ENCODE results near the gene H1-8.

The H1-8 gene

GRCh38 chr3:129579991-129580390, 37.0 kb downstream of the H1-8 start:
- DNase-seq: no peak
- Mint-ChIP-seq H3K4me1 (peaks cover 5% of the 10 kb centered on the region), H3K27me3 (ENCODE audit: low read depth, poor library complexity) (peaks cover 11% of the 10 kb centered on the region), H3K36me3 (ENCODE audit: low read depth) (peaks cover 4% of the 10 kb centered on the region), H3K4me3 (no peak overlapping the region), H3K9me3 (no peaks in the 10 kb centered on the region), H3K27ac (no peak overlapping the region)
- TF ChIP-seq, protein P1, sequence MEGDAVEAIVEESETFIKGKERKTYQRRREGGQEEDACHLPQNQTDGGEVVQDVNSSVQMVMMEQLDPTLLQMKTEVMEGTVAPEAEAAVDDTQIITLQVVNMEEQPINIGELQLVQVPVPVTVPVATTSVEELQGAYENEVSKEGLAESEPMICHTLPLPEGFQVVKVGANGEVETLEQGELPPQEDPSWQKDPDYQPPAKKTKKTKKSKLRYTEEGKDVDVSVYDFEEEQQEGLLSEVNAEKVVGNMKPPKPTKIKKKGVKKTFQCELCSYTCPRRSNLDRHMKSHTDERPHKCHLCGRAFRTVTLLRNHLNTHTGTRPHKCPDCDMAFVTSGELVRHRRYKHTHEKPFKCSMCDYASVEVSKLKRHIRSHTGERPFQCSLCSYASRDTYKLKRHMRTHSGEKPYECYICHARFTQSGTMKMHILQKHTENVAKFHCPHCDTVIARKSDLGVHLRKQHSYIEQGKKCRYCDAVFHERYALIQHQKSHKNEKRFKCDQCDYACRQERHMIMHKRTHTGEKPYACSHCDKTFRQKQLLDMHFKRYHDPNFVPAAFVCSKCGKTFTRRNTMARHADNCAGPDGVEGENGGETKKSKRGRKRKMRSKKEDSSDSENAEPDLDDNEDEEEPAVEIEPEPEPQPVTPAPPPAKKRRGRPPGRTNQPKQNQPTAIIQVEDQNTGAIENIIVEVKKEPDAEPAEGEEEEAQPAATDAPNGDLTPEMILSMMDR (IDR thresholded peaks at IDR 0.05): no peak

- no peak for DNase-seq
- Mint-ChIP-seq H3K4me1 (no peaks in the 10 kb centered on the region), H3K9me3 (no peaks in the 10 kb centered on the region), H3K36me3 (ENCODE audit: low read depth) (peaks cover 5% of the 10 kb centered on the region), H3K4me3 (no peak overlapping the region), H3K27ac (peak overlapping the region; percentile 71), H3K27me3 (ENCODE audit: low read depth, poor library complexity) (peaks cover 11% of the 10 kb centered on the region)
- TF ChIP-seq, protein P1 (IDR thresholded peaks at IDR 0.05): no peak
Measured at GRCh38 chr3:129581623-129582022, 38.6 kb downstream of the H1-8 start.

DNA sequence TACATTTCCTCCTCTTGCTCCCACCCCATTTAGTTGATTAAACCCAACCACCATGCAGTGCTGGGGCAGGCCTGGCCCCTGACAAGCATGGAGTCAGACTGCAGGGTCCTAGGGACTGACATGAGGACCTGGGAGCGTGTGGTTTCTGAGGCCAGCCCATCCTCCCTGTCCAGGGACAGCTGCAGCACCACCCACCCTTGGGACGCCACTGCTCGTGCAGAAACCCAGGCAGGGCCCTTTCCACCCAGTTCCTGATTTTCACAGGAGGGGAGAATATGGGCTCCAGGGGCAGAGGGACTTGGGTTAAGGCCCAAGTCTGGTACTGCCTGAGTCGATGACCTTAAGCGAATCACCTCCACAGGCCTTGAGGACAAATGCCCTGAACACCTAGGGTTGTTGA, 39.8 kb downstream of the H1-8 start:
- peaks cover 5% of the 10 kb centered on the region for H3K4me1 Mint-ChIP-seq
- peaks cover 11% of the 10 kb centered on the region for H3K27me3 Mint-ChIP-seq (ENCODE audit: low read depth, poor library complexity)
- no peak overlapping the region for H3K4me3 Mint-ChIP-seq
- no peak for DNase-seq
- peak overlapping the region; percentile 68 for H3K27ac Mint-ChIP-seq
- H3K36me3 Mint-ChIP-seq (ENCODE audit: low read depth): peaks cover 5% of the 10 kb centered on the region
- no peaks in the 10 kb centered on the region for H3K9me3 Mint-ChIP-seq
- TF ChIP-seq, protein P1 (IDR thresholded peaks at IDR 0.05): no peak

GRCh38 chr3:129583289-129583688, 40.3 kb downstream of the H1-8 start:
- Mint-ChIP-seq H3K36me3 (ENCODE audit: low read depth) (peaks cover 5% of the 10 kb centered on the region), H3K4me3 (no peak overlapping the region), H3K4me1 (peaks cover 5% of the 10 kb centered on the region), H3K27ac (peak overlapping the region; percentile 68), H3K9me3 (no peaks in the 10 kb centered on the region), H3K27me3 (ENCODE audit: low read depth, poor library complexity) (peaks cover 11% of the 10 kb centered on the region)
- TF ChIP-seq, protein P1 (IDR thresholded peaks at IDR 0.05): no peak
- DNase-seq: no peak

DNA sequence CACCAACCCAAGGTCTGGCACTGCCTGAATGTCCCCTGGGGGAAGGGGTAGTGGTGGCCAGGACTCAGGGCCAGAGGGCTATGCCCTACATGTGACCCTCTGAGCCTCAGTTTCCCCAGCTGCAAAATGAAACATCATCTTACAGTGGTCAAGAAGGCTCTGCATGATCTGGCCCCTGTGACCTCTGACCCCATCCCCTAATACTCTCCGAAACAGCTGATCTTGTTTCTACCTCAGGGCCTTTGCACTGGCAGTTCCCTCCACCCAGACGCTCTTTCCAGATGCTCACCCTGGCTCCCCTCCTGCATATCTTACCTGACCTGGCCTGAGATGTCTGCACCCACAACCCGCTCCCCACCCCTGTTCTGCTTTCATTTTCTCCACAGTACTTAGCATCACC, 41.7 kb downstream of the H1-8 start:
- Mint-ChIP-seq H3K9me3 (no peaks in the 10 kb centered on the region), H3K4me1 (peaks cover 8% of the 10 kb centered on the region), H3K36me3 (ENCODE audit: low read depth) (peaks cover 5% of the 10 kb centered on the region), H3K4me3 (no peak overlapping the region), H3K27ac (no peak overlapping the region), H3K27me3 (ENCODE audit: low read depth, poor library complexity) (peaks cover 11% of the 10 kb centered on the region)
- DNase-seq: no peak
- TF ChIP-seq, protein P1 (IDR thresholded peaks at IDR 0.05): no peak

- DNase-seq: no peak
- TF ChIP-seq, protein P1 (IDR thresholded peaks at IDR 0.05): no peak
- H3K36me3 Mint-ChIP-seq (ENCODE audit: low read depth): peaks cover 5% of the 10 kb centered on the region
- peaks cover 5% of the 10 kb centered on the region for H3K27me3 Mint-ChIP-seq (ENCODE audit: low read depth, poor library complexity)
- H3K9me3 Mint-ChIP-seq: no peaks in the 10 kb centered on the region
- no peak overlapping the region for H3K4me3 Mint-ChIP-seq
- H3K4me1 Mint-ChIP-seq: peaks cover 22% of the 10 kb centered on the region
- H3K27ac Mint-ChIP-seq: no peak overlapping the region
Measured at GRCh38 chr3:129585949-129586657, 43.1 kb downstream of the H1-8 start.
